Liver (tissue), 3 donors: ENCODE results near the gene BATF3.

ENCODE experiments used
- EGR1 ChIP-seq, 2 donors: IDR thresholded peaks; 2 replicates each; pipeline ENCODE4 v1.6.1; 2016 to 2018; ENCODE audit warnings: antibody characterized with exemption in 2 of 2, low read depth in 2 of 2
- GABPA ChIP-seq, 2 donors: IDR thresholded peaks in 1 of 2; conservative IDR thresholded peaks in 1 of 2; 2 replicates each; pipeline ENCODE4 v1.6.1; 2016; ENCODE audit warnings: antibody characterized with exemption in 2 of 2, mild to moderate bottlenecking in 1 of 2, moderate library complexity in 1 of 2
- HNF4G ChIP-seq: IDR thresholded peaks from 2 replicates; pipeline ENCODE4 v1.6.1; 2016; ENCODE audit warnings: antibody characterized with exemption
- TAF1 ChIP-seq: conservative IDR thresholded peaks from 2 replicates; pipeline ENCODE4 v1.6.1; 2016; ENCODE audit warnings: antibody characterized with exemption, mild to moderate bottlenecking
- TF ChIP-seq, protein P1 (sequence below): fragments of 150-350 bp; IDR thresholded peaks from 2 replicates; pipeline ENCODE4 v1.5.1; 2017; ENCODE audit warnings: improper control_type of control experiment, low read depth, low read length; ENCODE audit not compliant: missing input control
- TF ChIP-seq, protein P2 (sequence below): IDR thresholded peaks from 2 replicates; pipeline ENCODE4 v1.6.1; 2016; ENCODE audit warnings: antibody characterized with exemption, mild to moderate bottlenecking
- TF ChIP-seq, protein P3 (sequence below): IDR thresholded peaks from 2 replicates; pipeline ENCODE4 v1.6.1; 2016; ENCODE audit warnings: antibody characterized with exemption
- donor health status: healthy.
- donor health status: healthy.

DNA sequence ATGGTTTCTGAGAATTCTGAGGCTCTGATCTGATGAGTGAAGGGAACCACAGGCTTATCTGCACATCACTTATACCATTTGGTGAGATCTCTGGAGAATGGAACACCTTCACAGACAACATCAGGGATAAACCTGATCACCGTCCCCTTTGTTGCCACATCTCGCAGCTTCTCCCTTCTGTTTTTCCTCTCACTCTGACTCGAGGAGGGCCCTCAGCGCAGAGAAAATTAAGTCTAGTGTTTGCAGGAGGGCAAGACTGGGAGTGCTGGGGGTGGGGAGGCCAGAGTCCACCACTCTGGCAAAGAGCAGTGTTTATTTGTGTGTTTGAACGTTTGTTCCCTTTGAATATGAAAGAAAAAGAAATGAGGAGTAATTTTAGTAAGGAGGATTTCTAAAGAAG is 29.0 kb upstream of the BATF3 start:
- TF ChIP-seq, protein P1, sequence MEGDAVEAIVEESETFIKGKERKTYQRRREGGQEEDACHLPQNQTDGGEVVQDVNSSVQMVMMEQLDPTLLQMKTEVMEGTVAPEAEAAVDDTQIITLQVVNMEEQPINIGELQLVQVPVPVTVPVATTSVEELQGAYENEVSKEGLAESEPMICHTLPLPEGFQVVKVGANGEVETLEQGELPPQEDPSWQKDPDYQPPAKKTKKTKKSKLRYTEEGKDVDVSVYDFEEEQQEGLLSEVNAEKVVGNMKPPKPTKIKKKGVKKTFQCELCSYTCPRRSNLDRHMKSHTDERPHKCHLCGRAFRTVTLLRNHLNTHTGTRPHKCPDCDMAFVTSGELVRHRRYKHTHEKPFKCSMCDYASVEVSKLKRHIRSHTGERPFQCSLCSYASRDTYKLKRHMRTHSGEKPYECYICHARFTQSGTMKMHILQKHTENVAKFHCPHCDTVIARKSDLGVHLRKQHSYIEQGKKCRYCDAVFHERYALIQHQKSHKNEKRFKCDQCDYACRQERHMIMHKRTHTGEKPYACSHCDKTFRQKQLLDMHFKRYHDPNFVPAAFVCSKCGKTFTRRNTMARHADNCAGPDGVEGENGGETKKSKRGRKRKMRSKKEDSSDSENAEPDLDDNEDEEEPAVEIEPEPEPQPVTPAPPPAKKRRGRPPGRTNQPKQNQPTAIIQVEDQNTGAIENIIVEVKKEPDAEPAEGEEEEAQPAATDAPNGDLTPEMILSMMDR, result no peak
- TF ChIP-seq EGR1 (IDR thresholded peaks at IDR 0.05; ENCODE audit: low read depth in 2 of 2), result no peak
- TF ChIP-seq TAF1, result no peak
- TF ChIP-seq HNF4G, result peak; percentile 61
- TF ChIP-seq GABPA (IDR thresholded peaks at IDR 0.05 in 1 of 2, conservative IDR thresholded peaks at IDR 0.05 in 1 of 2), result no peak
- TF ChIP-seq, protein P2, sequence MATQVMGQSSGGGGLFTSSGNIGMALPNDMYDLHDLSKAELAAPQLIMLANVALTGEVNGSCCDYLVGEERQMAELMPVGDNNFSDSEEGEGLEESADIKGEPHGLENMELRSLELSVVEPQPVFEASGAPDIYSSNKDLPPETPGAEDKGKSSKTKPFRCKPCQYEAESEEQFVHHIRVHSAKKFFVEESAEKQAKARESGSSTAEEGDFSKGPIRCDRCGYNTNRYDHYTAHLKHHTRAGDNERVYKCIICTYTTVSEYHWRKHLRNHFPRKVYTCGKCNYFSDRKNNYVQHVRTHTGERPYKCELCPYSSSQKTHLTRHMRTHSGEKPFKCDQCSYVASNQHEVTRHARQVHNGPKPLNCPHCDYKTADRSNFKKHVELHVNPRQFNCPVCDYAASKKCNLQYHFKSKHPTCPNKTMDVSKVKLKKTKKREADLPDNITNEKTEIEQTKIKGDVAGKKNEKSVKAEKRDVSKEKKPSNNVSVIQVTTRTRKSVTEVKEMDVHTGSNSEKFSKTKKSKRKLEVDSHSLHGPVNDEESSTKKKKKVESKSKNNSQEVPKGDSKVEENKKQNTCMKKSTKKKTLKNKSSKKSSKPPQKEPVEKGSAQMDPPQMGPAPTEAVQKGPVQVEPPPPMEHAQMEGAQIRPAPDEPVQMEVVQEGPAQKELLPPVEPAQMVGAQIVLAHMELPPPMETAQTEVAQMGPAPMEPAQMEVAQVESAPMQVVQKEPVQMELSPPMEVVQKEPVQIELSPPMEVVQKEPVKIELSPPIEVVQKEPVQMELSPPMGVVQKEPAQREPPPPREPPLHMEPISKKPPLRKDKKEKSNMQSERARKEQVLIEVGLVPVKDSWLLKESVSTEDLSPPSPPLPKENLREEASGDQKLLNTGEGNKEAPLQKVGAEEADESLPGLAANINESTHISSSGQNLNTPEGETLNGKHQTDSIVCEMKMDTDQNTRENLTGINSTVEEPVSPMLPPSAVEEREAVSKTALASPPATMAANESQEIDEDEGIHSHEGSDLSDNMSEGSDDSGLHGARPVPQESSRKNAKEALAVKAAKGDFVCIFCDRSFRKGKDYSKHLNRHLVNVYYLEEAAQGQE, result no peak
- TF ChIP-seq, protein P3, sequence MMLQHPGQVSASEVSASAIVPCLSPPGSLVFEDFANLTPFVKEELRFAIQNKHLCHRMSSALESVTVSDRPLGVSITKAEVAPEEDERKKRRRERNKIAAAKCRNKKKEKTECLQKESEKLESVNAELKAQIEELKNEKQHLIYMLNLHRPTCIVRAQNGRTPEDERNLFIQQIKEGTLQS, result no peak
